Ascending aorta (tissue), 2 donors: ENCODE measurements around the gene FLRT1. TPM values are rescaled to one million over a fixed set of nuclear protein-coding genes. Genes with fewer than 3 reads are reported as not detected.

Experiments used
- DNase-seq, 2 donors: peaks; one replicate each; pipeline ENCODE4 v3.0.0-alpha.2; 2019; ENCODE audit warnings: low spot score in 2 of 2
- H3K27ac ChIP-seq, 2 donors: fragments of 200-600 bp; sonication (generic); one replicate each; pipeline ENCODE4 v1.5.1; 2016 to 2017; ENCODE audit warnings: mild to moderate bottlenecking in 1 of 2
- H3K27me3 ChIP-seq: fragments of 200-600 bp; sonication (generic); one replicate; pipeline ENCODE4 v1.5.1; 2017
- H3K36me3 ChIP-seq, 2 donors: fragments of 200-600 bp; sonication (generic); one replicate each; pipeline ENCODE4 v1.5.1; 2016
- H3K4me1 ChIP-seq, 2 donors: fragments of 200-600 bp; sonication (generic); one replicate each; pipeline ENCODE4 v1.5.1; 2016 to 2017; ENCODE audit warnings: mild to moderate bottlenecking in 1 of 2
- H3K4me3 ChIP-seq, 2 donors: fragments of 200-600 bp; sonication (generic); one replicate each; pipeline ENCODE4 v1.5.1; 2016 to 2017; ENCODE audit warnings: mild to moderate bottlenecking in 1 of 2
- H3K9me3 ChIP-seq, 2 donors: fragments of 200-600 bp; sonication (generic); one replicate each; pipeline ENCODE4 v1.5.1; 2016
- intact Hi-C: fragments of 100-400 bp; cut with DNase I; formaldehyde crosslinking; loops from one replicate; pipeline ENCODE4 v1.15.1; 2023
- total RNA-seq: library from RNA; depleted of rRNA; stranded (reverse); fragments of >200 nt; gene quantifications from one replicate; pipeline ENCODE4 v1.1.0, GENCODE V29; 2016
- TF ChIP-seq, protein P1 (sequence below), 3 experiments: fragments of 200-600 bp in 2 of 3; fragments of 450-650 bp in 1 of 3; sonication (generic) in 2 of 3; IDR thresholded peaks; one replicate each; pipeline ENCODE4 v1.5.1; 2016 to 2019; ENCODE audit warnings: antibody characterized with exemption in 3 of 3, mild to moderate bottlenecking in 1 of 3, moderate library complexity in 1 of 3

FLRT1 gene
- total RNA-seq, 1 donor from 2014 or later, result 10.3 TPM

DNA sequence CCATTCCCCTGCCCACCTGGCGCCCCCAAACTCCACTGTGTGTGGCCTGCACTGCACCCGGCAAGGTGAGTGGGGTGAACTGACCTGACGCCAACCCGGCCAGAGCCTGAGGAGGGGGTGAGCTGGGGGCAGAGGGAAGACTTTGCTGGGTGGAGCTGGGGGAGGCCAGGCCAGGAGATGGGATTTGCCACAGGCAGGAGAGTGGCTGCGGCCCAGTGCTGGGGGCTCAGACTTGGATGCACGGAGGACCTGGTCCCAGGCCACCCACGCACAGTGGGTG, 17.8 kb upstream of the FLRT1 start:
- H3K27me3 ChIP-seq, result no peaks in the 10 kb centered on the region
- H3K4me3 ChIP-seq, result no peak overlapping the region
- no peaks in the 10 kb centered on the region for H3K9me3 ChIP-seq
- TF ChIP-seq, protein P1, sequence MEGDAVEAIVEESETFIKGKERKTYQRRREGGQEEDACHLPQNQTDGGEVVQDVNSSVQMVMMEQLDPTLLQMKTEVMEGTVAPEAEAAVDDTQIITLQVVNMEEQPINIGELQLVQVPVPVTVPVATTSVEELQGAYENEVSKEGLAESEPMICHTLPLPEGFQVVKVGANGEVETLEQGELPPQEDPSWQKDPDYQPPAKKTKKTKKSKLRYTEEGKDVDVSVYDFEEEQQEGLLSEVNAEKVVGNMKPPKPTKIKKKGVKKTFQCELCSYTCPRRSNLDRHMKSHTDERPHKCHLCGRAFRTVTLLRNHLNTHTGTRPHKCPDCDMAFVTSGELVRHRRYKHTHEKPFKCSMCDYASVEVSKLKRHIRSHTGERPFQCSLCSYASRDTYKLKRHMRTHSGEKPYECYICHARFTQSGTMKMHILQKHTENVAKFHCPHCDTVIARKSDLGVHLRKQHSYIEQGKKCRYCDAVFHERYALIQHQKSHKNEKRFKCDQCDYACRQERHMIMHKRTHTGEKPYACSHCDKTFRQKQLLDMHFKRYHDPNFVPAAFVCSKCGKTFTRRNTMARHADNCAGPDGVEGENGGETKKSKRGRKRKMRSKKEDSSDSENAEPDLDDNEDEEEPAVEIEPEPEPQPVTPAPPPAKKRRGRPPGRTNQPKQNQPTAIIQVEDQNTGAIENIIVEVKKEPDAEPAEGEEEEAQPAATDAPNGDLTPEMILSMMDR (IDR thresholded peaks at IDR 0.05), result no peak
- no peak overlapping the region for H3K27ac ChIP-seq
- H3K4me1 ChIP-seq, result no peaks in the 10 kb centered on the region
- DNase-seq, result no peak
- no peaks in the 10 kb centered on the region for H3K36me3 ChIP-seq
- intact Hi-C loops, result no loop called here

GRCh38 chr11:64018310-64018709, 17.4 kb upstream of the FLRT1 start:
- intact Hi-C loops, result no loop called here
- H3K4me3 ChIP-seq, result no peak overlapping the region
- H3K9me3 ChIP-seq, result no peaks in the 10 kb centered on the region

GRCh38 chr11:64019106-64020037, 16.4 kb upstream of the FLRT1 start:
- no peak overlapping the region for H3K4me3 ChIP-seq
- H3K27ac ChIP-seq, result no peak overlapping the region
- no peaks in the 10 kb centered on the region for H3K36me3 ChIP-seq
- no peaks in the 10 kb centered on the region for H3K9me3 ChIP-seq
- TF ChIP-seq, protein P1 (IDR thresholded peaks at IDR 0.05), result no peak
- no peaks in the 10 kb centered on the region for H3K4me1 ChIP-seq
- intact Hi-C loops, result no loop called here
- no peak for DNase-seq
- no peaks in the 10 kb centered on the region for H3K27me3 ChIP-seq

More at GRCh38 chr11:64018310-64018709, 17.4 kb upstream of the FLRT1 start:
- Histone ChIP-seq H3K36me3 (no peaks in the 10 kb centered on the region), H3K27ac (no peak overlapping the region), H3K4me1 (no peaks in the 10 kb centered on the region), H3K27me3 (no peaks in the 10 kb centered on the region)
- DNase-seq, result no peak
- TF ChIP-seq, protein P1 (IDR thresholded peaks at IDR 0.05), result no peak

DNA sequence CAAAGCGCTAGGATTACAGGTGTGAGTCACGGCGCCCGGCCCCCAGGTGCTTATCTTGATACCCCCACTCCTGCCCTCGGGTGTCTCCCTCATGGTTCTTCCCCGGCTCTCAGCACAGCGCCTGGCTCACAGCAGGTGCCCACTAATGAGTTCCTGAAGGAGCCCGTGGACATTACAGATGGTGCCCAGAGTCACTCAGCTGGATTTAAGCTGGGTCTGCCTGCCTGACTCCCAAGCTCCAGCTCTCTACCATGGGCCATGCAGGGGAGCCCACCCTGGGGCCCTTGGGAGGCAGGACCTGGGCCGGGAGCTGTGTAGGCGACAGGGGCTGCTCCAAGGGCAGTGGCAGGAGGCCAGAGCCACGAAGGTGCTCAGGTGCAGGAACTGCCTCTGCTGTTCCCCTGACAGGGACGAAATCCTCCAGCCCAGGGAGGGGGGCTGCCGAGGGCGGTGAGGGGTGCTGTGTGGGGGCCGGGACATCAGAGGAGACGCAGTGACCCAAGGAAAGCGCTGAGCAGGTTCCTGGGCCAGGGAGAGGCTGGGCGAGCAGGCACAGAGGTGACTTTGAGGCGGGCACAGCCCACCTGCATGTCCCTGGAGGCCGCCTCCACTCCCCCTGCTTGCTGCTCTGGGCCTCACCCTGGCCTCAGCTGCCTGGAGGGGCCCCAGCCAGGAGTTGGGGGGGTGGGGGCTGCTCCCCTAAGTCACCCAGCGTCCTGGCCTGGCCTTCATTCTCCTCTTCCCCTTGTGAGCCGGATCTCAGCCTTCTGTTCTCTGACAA, 14.6 kb upstream of the FLRT1 start:
- no peaks in the 10 kb centered on the region for H3K36me3 ChIP-seq
- no peak for DNase-seq
- H3K27ac ChIP-seq, result no peak overlapping the region
- H3K4me3 ChIP-seq, result no peak overlapping the region
- intact Hi-C loops, result no loop called here
- H3K27me3 ChIP-seq, result no peaks in the 10 kb centered on the region
- no peaks in the 10 kb centered on the region for H3K4me1 ChIP-seq
- H3K9me3 ChIP-seq, result no peaks in the 10 kb centered on the region
- TF ChIP-seq, protein P1 (IDR thresholded peaks at IDR 0.05), result no peak

- H3K27me3 ChIP-seq, result no peaks in the 10 kb centered on the region
- no peaks in the 10 kb centered on the region for H3K9me3 ChIP-seq
- no peak for DNase-seq
- no peaks in the 10 kb centered on the region for H3K36me3 ChIP-seq
- no peak overlapping the region for H3K4me3 ChIP-seq
- no peak overlapping the region for H3K27ac ChIP-seq
- intact Hi-C loops, result no loop called here
- TF ChIP-seq, protein P1 (IDR thresholded peaks at IDR 0.05), result no peak
- no peaks in the 10 kb centered on the region for H3K4me1 ChIP-seq
Measured at GRCh38 chr11:64021757-64022093, 14.0 kb upstream of the FLRT1 start.
